HG03095 (cell line): ENCODE data around the gene TPK1.
"Not testable (repeated sequence)": the region's sequence is repeated elsewhere in the genome, so short reads cannot be mapped to it uniquely, and the experiment has no call there.

Experiments used
- ATAC-seq: cut with Tn5 transposase; IDR thresholded peaks from one replicate; pipeline ENCODE4 v1.9.1; 2021; ENCODE audit warnings: moderate library complexity; ENCODE audit not compliant: unreplicated experiment

TPK1 gene

DNA sequence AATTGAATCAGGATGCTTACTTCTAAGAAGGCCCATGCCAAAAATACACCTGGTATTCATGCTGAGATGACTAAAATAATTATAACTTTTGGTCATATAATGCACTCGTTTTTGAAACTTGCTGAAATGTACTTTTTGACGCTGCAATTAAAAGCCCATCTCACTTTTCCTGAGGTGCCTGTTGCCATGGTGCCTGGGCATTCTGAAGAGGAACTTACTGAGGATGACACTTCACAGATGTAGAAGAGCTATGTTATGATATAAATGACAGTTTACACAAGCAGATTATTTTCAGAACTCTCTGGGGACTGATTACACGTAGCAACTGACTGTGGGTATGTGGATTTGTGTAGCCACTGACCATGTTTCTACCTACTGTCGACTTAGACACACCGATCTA is 182.4 kb downstream of the TPK1 start:
- no peak for ATAC-seq

DNA sequence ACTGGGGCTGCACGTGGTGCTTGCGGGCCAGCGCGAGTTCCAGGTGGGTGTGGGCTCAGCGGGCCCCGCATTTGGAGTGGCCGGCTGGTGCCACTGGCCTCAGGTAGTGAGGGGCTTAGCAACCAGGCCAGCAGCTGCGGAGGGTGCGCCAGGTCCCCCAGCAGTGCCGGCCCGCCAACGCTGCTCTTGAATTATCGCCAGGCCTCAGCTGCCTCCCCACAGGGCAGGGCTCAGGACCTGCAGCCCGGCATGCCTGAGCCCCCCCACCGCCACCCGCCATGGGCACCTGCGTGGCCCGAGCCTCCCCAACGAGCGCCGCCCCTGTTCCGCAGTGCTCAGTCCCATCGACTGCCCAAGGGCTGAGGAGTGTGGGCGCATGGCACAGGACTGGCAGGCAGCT is 185.4 kb downstream of the TPK1 start:
- ATAC-seq, result no peak

DNA sequence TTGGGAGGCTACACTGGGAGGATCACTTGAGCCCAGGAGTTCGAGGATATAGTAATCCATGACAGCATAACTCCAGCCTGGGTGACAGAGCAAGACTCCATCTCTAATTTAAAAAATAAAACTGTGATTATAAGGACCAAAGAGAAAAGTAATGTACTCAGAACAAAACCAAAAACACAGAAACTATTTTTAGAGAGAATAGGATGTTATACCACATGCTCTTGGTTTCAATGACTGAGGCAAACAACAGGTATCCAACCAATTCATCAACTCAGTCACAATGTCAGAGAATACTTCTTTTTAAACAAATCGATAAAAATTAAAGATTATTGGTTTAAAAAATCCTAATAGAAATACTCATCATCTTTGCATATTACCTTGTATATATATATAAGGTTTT is 186.7 kb downstream of the TPK1 start:
- no peak for ATAC-seq

DNA sequence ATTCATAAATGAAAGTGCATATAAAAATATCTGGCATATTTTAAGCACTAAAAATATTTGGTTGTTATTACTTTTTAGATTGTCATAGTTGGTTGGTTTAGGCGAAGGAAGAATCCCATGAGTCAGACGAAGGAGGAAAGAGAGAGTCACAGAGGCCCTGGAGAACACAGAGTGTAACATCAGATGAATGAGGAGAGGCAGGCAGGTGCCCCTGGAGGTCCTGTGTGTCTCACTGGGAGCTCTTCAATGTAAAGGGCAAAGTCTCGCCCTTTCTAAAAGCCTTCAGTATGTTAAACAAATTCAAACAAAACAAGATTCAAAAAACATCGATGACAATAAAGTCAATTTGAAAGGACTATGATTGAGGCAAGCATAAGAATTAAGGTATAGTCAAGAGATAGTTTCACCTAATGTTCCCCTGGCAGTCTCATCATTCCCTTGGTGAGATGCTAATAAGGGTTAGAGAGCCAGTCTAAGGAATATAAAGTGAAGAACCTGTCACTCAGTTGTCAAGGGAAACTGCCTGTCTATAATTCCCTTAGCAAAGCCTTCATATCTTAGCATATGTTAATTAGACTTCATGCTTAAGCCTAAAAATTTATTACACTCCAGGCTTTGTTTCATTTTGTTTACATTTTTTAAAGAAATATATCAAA is 194.3 kb downstream of the TPK1 start:
- no peak for ATAC-seq

DNA sequence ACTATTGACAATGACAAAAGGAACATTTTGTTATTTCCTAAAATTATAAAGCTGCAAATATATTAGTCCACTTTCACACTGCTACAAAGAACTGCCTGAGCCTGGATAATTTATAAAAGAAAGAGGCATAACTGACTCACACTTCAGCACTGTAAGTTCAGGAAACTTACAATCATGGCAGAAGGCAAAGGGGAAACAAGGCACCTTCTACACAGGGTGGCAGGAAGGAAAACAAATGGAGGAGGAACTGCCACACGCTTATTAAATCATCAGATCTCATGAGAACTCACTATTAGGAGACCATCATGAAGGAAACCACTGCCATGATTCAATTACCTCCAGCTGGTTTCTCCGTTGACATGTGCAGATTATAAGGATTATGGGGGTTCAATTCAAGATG is 203.1 kb downstream of the TPK1 start:
- no peak for ATAC-seq

DNA sequence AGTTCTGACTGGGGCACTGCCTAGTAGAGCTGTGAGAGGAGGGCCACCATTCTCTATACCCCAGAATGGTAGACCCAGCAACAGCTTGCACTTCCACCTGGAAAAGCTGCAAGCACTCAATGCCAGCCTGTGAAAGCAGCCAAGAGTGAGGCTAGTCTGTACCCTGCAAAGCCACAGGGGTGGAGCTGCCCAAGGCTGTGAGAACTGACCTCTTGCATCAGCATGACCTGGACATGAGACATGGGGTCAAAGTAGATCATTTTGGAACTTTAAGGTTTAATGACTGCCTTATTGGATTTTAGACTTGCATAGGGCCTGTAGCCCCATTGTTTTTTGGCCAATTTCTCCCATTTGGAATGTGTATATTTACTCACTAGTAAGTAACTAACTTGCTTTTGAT is 206.3 kb downstream of the TPK1 start:
- no peak for ATAC-seq

DNA sequence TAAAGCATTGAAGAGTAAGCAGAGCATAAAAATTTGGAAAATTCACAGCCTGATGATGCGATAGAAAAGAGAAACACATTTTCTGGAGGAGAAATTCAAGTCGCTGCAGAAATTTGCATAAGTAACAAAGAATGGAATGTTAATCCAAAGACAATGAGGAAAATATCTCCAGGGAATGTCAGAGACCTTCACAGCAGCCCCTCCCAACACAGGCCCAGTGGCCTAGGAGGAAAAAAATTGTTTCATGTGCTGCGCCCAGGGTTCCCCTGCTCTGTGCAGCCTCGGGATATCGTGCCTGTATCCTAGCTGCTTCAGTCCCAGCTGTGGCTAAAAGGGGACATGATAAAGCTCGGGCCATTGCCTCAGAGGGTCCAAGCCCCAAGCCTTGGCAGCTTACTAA is 206.8 kb downstream of the TPK1 start:
- no peak for ATAC-seq

DNA sequence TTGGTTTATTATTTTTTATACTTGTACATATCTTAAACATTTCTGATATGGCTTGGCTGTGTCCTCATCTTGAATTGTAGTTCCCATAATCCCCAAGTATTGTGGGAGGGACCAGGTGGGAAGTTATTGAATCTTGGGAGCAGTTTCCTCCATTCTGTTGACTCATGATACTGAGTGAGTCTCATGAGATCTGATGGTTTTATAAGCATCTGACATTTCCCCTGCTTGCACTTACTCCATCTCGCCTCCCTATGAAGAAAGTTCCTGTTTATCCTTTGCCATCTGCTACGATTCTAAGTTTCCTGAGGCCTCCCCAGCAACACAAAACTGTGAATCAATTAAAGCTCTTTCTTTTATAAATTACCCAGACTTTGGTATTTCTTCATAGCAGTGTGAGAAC is 207.7 kb downstream of the TPK1 start:
- ATAC-seq, result no peak

DNA sequence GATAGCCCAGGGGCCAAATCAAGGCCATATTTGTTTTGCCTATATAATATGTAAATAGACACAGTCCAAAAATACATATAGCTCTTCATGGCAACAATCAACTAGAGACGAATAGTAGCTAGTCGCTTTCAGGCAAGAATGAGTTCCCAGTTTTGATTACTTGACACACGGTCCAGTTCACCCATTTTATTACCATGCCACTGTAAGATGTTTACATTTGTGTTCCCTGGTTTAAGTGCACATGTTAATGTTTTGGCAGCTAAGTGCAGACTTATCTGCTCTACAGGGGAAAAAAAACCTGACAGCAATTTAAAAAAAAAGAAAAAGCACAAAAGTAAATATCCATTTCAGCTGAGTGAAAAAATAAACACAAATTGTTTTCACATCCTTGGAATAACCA is 213.1 kb downstream of the TPK1 start:
- ATAC-seq, result no peak

DNA sequence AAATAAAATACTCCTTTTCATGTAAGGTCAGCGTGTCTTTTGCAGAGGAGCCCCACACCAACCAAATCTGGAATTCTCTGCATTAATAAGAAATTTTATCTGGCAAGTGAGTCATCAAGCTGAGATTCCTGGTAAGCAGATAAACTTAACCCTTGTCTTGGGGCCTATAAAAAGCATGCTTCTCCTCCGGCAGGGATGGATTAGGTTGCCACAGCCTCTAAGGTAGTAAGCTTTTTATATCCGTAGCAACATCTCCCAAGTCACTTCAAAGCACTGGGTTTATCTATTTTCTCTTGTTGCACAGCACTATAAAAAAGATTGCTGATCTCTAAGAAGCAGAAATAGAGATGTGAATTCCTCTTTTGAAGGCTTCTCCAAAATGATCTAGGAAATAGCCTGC is 229.6 kb downstream of the TPK1 start:
- no peak for ATAC-seq

DNA sequence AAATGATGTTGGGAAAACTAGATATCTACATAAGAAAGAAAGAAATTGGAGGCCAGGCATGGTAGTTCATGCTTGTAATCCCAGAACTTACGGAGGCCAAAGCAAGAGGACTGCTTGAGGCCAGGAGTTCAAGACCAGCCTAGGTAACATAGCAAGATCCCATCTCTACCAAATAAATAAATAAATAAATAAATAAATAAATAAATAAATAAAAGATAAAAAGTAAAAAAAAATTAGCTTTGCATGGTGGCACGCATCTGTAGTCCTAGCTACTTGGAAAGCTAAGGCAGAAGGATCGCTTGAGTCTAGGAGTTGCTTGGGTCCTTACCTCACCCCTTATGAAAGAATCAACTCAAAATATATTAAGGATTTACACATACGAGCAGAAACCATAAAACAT is 238.9 kb downstream of the TPK1 start:
- ATAC-seq, result no peak

DNA sequence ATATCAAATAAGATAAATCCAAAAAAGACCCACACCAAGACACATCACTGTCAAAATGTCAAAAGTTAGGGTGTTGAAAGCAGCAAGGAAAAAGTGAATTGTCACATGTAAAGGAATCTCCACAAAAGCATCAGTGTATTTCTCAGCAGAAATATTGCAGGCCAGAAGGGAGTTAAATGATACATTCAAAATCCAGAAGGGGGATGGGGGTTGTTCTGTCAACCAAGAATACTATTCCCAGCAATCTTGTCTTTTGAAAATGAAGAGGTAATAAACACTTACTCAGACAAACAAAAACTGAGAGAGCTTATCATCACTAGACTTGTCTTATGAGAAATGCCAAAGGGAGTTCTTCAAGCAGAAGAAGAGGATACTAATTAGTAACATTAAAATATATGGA is 241.3 kb downstream of the TPK1 start:
- ATAC-seq, result no peak

DNA sequence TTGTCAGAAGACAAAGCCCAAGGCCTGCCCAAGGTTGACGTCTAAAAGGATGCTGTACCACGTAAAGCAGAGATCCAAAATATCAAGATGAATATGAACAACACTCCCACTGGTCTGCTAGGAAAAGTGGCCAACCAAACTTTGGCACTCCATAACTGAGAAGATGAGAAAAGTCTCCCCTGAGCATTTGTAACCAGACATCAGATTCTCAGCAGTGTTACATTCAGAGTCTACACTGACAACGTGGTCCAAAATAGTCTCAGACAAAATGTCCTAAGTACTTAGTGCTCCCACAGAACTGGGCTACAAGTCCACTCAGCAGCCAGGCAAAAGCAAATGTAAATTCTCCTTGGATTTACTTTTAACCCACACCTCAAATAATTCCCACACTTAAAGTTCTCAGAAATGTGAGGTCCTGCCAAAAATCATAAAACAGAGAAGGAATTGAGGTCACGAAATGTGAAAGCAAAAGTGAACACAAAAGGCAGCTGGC is 247.2 kb downstream of the TPK1 start:
- ATAC-seq, result no peak

DNA sequence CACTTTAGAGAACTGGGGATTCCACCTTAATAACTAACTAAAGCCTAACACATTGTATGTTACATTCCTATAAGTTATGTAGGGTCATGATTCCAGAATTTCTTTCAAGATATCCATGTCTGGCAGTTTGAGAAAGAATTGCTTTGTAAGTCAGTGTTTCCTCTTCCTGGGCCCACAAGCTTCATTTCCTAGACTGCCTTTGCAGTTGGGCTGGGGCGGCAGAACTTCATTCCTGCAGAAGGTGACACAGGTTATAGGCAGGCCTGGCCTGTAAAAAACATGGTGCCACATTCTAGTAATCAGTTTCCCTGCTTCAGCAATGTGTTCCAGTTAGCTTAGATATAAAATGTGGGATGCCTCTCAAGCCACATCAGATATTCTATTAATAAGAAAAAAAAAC is 248.2 kb downstream of the TPK1 start:
- ATAC-seq, result no peak

DNA sequence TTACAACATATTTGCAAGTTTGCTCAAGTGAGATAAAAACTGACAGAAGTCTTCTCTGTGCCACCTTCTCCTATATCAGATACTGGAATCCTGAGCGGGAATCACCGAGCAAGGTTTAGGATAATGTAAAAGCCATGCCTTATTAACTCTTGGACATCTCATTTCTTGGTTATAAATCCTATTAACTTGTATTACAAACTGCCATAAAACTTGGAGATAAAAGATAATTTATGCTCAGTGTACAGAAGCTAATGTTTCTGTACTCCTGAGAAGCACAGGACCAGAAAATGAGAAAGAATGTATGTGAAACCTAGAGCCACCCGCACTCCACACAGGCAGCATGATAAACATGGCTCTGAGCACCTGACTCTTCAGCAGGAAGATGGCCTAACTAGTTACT is 251.1 kb downstream of the TPK1 start:
- no peak for ATAC-seq

DNA sequence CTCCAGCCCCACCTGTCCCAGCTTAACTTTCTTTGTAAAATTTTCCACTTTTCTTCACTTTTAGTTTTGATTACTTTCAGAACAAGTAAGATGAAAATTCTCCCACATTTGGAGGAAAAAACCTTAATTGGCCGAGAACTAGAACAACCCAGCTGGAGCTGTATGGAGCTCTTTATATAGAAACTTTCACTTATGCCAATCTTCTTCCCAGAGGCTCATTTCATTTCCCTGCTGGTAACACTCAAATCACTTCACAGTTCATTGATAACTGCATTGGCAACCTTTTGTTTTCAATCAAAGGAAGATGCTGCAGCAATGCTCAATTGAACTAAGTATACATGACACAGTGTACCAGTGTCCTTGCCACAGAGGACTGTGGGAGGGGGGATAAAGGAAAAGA is 256.2 kb downstream of the TPK1 start:
- no peak for ATAC-seq

DNA sequence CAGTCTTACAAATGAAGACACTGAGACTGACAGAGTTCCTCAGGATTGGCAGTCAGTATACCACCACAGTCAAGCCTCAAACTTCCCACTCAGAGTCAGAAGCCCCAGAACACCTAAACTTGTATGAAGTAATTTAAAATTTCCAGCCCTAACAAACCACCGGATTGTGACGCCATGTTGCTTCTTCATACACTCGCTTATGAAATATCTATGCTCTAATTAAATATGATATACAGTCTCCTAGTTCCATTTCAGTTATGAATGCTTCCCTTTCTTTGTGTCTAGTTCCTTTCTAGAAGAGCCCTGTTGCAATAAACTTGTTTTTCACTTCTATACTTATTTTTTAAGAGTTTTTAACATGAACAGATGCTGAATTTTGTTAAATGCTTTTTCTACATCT is 260.4 kb downstream of the TPK1 start:
- no peak for ATAC-seq

DNA sequence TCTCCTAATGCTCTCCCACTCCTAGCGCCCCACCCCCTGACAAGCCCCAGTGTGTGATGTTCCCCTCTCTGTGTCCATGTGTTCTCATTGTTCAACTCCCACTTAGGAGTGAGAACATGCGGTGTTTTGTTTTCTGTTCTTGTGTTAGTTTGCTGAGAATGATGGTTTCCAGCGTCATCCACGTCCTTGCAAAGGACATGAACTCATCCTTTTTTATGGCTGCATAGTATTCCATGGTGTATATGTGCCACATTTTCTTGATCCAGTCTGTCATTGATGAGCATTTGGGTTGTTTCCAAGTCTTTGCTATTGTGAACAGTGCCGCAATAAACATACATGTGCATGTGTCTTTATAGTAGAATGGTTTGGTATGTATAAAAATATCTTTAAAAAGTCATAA is 261.1 kb downstream of the TPK1 start:
- ATAC-seq, result not testable (repeated sequence)

DNA sequence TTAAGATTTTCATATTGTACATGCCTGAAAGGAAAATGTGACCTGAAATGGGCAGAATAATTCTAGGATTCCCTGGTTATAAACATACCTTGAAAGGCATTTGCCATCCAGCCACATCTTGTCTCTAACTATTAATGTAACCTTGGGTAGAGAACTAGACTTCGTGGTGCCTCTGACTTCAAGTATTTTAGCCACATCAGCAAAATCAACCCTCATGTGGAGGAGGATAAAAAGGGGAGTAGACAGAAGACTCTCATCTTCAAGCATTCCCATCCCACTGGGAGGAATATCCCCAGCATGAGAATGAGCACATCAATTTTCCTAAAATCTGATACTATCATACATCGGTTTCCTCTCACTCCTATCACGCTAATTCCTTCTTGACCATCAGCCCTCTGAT is 267.6 kb downstream of the TPK1 start:
- ATAC-seq, result no peak

DNA sequence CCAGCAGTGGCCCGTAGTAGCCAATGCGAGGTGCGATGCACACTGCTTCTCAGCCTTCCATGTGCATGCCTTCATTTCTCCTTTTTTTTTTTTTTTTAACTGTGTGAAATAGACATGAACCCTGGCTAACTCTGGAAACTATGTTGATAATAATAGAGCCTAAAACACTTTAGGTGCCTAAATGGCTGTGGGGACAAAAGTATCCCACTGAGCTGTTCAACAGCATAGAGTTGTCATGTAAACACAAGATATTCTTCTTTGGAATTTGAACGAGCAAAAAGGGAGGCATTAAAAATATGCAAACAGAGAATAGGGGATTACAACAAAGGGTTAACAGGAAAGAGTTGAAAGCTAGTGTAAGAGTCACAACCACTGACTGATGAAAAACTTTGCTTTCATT is 270.3 kb downstream of the TPK1 start:
- no peak for ATAC-seq

DNA sequence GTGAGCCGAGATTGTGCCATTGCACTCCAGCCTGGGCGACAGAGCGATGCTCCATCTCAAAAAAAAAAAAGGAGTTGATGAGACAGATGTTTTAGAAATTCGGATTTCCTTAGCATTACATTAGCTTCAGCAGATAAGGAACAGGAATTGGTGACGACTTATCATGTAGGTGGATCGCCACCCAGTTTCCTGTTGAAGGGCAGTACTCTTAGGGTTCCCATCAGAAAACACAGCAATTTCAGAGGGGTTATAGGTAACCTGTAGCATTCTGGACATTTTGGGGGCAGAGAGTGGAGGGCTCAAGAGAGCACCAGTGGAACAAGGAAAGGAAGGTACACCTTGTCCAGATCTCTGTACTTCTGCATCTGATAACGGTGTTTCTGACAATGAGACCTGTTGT is 286.0 kb downstream of the TPK1 start:
- ATAC-seq, result no peak

DNA sequence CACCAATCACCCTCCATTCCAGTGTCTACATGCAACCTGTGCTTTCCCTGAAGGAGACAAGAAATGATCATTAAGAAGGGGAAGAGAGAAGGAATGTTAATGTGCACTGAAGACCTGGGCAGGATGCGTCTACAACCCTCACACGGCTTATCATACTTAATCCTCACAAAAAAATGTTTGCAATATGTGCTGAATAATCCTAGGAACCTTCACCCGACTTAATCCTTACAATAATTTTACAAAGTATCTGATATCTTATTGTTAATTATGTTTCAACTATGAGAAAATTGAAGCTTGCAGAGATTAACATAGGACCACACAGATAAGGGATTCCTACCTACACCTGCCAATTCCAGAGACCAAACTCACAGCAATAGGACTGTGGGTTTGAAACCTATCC is 287.3 kb downstream of the TPK1 start:
- ATAC-seq, result no peak

DNA sequence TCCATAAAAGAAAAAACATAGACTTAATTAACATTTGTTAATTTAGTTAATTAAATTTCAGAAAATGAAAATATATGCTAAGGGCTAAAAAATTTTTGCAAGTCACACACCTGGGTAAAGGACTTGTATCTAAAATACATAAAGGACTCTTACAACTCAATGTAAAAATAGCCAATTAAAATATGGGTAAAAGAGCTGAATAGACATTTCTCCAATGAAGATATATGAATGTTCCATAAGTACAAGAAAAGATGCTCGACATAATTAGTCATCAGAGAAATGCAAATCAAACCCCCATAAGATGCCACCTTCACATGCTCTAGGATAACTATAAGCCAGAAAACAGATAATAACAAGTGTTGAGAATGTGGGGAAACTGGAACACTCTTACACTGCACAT is 288.0 kb downstream of the TPK1 start:
- ATAC-seq, result no peak

DNA sequence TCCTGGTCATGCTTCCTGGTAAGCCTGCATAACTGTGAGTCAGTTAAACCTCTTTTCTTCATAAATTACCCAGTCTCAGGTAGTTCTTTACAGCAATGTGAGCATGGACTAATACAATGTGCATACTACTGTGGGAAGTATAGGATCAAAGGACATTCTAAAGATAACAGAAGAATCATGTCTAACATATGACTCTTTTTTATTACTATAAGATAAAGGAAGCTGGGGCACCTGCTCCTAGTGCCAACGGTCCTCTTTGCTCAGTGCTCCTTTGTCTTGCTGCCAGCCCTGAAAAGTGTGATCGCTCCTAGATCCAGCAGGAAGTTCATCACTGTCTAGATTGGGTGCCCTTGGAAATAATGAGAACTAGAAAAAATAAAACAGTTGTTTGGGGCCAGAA is 289.1 kb downstream of the TPK1 start:
- ATAC-seq, result no peak
